HG02981 (cell line): Measurements from ENCODE around the gene SLC26A9.

ENCODE experiments used
- ATAC-seq: cut with Tn5 transposase; IDR thresholded peaks from one replicate; pipeline ENCODE4 v1.9.1; 2021; ENCODE audit warnings: mild to moderate bottlenecking, moderate library complexity; ENCODE audit not compliant: unreplicated experiment

SLC26A9 gene, protein sequence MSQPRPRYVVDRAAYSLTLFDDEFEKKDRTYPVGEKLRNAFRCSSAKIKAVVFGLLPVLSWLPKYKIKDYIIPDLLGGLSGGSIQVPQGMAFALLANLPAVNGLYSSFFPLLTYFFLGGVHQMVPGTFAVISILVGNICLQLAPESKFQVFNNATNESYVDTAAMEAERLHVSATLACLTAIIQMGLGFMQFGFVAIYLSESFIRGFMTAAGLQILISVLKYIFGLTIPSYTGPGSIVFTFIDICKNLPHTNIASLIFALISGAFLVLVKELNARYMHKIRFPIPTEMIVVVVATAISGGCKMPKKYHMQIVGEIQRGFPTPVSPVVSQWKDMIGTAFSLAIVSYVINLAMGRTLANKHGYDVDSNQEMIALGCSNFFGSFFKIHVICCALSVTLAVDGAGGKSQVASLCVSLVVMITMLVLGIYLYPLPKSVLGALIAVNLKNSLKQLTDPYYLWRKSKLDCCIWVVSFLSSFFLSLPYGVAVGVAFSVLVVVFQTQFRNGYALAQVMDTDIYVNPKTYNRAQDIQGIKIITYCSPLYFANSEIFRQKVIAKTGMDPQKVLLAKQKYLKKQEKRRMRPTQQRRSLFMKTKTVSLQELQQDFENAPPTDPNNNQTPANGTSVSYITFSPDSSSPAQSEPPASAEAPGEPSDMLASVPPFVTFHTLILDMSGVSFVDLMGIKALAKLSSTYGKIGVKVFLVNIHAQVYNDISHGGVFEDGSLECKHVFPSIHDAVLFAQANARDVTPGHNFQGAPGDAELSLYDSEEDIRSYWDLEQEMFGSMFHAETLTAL

DNA sequence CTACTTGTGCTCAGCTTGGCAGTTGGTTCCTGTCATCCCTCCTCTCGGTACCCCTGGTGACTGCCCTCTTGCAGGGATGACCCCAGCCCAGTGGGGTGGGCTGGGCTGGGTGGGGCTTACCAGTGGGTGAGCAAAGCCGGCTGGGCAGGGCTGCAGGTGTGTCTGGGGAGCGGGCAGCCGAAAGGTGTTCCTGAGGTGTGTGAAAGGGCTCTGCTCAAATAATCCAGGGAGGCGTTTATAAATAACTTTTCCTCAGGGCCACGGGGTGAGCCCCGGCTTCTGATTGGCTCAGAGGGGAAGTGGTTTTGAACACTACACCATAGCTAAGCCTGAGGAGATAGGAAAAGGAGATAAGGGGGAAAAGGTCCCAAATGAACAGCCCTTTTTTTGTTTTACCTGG, at the start of gene SLC26A9:
TSS of gene SLC26A9 (minus strand) at position 212 of the 400 bp plus-strand sequence. CDS start 7,636 bp downstream, outside the sequence.
- ATAC-seq, result no peak

DNA sequence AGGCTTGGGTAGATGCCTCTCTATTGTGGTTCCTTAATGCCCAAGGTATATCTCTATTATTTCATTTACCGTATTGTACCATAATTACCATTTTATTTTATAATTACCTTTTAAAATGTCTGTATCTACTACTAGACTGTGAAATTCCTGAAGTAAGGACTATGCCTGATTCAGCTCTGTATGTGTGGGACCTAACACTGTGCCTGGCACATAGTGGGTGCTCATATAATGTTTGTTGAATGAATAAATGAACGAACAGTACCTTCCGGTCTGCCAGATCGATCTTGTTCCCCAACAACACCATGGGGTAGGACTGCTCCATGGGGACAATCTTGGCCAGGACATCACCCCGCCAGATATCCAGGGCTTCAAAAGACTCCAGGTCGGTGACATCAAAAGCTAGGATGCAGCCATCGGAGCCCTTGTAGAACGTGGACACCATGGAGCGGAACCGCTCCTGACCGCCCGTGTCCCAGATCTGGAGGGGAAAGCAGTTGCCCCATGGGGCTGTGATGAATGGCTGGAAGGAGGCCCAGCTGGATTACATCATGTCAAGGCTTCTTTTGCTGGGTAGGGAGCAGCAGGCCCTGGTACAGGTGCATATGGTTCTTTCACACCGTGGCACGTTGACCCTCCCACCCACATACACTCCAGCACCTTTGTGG, 49.1 kb upstream of the SLC26A9 start:
- no peak for ATAC-seq

DNA sequence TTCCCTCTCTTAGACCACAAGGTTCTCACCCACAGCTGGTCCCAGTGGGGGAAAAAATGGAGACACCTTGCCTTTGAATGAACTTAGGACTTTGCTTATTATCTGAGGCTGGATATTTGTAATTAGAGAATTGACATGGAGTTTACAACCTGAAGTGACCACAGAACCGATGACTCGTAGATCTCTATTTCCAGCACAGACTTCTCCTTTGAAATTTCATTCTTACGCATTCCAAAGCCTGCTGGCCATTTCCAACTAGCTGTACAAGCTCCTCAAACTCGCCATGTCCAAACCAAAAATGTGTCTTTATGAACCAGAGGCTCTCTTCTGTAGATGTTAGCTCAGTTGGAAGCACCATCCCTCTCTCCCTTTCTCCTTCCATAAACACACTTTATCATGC, 48.0 kb upstream of the SLC26A9 start:
- no peak for ATAC-seq

DNA sequence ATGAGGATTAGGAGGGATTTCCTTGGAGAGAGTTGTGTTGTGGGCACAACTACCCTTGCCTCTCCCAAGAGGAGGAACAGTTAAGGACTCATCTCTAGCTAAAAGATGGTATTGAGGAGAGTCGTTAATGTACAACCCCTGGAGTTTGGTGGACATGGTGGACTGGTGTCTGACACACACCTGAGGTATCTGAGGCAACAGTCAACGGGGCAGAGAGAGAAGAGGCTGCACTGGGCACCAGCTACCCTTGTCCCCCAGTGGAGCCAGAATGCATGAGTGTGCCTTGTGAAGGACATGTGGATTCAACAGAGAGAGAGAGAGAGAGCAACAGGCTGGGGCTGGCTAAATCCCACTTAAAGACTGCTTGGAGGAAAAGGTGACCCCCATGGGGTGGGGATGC, 47.0 kb upstream of the SLC26A9 start:
- ATAC-seq, result no peak

DNA sequence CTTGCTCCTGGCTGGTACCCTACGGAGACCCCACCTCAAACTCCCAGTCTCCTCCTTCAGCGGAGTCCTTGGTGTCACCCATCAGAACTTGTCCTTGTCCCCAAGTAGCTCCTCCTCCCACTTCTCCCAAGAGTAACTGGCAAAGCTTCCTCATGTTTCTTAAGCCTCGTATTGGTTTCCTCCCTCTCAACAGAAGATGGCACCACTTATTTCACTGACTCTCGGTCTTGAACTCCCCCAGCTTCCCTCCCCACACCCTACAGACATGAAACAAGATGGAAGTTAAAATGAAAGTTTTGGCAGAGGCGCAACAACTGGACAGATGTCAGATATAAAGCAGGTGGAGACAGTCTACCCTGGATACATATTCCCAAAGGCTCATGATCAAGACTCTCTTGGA, 46.5 kb upstream of the SLC26A9 start:
- ATAC-seq, result no peak

DNA sequence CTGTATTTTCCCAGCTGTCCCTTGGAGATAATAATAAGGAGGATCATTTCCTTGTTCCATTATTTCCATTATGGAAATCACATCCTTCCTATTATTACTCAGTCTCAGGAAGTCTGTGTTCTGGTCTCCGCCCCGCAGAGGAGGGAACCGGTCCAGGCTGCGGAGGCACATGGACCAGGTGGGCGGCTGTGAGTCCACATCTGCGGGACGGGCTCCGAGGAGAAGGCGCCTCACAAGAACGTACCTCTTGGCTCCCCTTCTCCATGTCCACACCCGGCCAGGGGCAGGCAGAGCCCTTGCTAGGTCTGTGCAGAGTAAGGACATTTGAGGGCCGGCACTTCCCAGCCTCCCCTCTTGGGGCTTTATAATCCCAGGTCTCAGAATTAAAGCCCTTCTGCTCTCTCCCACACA, 45.3 kb upstream of the SLC26A9 start:
- ATAC-seq, result no peak

DNA sequence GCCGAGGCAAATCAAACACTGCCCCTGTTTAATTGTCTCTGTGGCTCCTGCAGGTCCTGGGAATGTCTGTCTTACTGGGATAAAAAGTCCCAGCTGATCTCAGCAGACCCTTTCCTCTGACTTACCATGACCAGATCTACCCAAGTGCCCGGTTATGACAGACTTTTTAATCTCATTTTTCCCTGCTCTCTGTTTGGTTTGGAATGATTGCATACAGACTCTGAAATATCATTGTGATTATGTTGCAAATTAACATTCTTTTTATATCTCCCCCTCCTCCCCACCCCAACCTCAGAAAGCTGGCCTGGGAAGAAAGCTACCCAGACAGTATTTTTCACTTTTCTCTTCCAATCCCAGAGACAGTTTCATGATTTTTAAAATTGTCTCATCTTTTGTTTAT, 43.6 kb upstream of the SLC26A9 start:
- no peak for ATAC-seq

DNA sequence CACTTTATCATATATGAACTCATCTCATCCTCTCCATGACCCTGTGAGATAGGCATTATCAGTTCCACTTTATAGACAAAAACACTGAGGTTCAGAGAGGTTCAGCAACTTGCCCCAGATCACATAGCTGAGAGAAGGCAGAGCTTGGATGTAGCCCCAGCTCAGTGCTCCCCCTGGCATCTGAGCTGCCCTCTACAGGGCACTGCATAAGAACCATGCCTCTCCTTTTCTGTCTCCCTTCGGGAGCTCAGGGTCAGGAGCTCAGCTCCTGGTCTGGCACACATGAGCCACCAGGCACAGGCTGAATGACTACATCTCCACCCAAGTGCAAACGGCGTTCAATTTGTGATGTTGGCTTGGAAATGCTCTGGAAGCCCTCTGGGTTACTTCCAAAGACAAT, 43.0 kb upstream of the SLC26A9 start:
- no peak for ATAC-seq

DNA sequence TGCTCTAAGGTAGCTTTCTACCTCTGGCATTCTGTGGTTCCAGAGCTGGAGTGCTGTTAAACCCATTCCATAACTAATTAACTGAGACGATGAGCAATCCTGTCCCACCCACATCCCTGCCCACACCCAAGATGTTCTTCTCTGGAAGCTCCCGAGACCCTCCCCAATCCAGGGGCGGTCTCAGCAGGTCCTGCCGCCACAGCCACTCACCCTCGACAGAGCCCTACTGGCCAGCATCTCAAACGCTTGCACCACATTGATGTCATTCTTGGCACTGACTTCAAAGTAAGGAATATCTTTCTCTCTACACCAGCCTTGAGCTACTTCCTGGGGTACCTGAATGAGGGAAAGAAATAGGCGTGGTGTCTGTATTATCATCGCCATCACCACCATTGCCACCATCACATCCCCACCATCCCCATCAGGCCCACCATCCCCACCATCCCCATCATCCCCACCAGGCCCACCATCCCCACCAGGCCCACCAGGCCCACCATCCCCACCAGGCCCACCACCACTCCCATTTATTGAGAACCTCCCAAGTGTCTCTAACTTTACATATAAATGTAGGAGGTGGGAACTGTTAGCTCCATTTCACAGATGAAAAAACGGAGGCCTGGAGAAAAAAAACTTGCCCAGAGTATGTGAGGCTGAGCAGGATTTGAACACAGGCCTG, 42.2 kb upstream of the SLC26A9 start:
- ATAC-seq, result no peak

DNA sequence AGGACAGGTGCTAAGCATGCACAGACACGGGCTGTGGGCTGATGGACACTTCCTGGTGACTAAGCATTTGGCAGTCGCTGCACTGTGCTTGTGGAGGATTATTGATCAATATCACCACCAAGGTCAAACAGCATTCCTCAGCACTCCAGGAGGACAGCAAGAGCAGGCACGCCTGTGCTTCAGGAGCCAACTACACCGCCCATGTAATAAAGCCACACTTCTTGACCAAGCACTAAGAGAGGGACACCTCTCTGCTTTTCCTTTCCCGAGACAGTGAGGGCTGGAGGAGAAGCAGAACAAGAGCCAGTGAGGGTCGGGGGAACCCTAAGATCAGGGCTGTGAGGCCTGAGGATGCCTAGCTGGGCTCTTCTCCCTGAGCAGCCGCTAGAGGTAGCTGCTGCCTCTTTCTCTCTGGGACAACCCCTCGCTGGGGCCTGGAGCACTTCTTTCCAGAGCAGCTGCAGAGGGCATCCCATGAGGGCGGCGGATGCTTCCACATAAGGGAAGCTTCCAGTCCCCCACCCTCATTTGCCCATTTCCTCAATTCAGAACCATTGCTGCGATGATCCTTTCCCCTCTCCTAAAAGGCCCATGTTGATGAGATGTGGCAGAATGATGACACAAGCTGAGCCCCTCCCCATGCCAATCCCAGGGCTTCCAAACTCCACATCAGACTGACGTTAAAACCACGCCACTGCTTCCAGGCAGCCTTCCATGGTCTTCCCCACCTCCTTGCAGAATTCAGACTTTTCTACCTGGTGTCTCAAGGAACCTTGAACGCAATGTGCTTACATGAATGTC, 40.9 kb upstream of the SLC26A9 start:
- no peak for ATAC-seq

DNA sequence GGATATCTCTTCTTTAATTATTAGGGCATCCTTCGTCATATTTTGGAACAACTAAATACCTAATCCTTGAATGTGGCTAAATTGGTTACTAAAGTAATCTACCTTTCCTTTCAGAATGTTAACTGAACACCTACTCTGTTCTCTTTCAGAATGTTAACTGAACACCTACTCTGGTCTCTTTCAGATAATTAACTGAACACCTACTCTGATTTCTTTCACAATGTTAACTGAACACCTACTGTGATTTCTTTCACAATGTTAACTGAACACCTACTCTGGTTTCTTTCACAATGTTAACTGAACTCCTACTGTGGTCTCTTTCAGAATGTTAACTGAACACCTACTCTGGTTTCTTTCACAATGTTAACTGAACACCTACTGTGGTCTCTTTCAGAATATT, 38.0 kb upstream of the SLC26A9 start:
- ATAC-seq, result no peak

DNA sequence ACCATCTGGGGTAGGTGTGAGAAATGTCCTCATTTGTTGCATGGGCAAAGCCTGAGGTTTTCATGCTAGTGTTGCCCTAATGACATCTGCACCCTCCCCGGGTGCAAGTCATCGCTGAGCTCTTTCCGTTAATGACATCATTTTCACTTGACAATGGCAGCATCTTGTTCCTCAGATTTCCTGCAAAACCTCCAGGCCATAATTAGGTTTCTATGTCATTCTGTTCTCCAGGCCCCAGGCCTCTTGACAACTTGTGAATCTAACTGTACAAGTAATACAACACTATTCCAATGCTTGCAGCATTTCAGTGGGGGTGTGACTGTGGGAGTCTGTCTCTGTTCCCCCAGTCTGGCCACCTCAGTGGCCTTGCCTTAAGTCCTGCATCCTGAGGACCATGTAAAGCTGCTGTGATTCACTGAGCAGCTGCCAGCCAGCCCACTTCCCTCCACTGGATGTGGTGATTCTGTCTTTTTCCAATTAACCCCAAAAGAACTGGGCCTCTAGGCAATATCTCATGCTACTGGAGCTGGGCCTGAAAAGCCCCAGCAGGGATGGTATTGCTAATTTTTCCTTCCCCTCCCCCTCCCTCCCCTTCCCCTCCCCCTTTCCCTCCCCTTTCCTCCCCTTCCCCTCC, 37.1 kb upstream of the SLC26A9 start:
- ATAC-seq, result no peak

DNA sequence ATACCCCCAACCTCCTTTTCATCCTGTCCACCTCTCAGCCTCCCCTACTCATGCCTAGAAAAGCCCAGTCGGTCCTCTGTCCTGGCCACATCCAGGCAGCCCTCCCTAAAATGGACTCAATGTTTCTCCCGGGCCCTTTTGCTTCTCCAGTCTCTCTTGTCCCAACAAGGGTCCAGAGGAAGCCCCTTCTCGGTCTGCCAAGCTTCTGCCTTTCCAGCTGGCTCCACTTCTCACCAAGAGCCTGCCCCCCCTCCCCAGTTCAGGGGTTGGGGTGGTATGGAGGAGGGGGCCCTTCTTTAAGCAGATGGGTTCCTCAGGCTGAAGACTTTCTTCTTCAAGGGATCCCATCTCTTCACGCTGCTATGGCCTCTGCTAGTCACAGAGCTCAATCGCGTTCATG, 36.0 kb upstream of the SLC26A9 start:
- no peak for ATAC-seq

DNA sequence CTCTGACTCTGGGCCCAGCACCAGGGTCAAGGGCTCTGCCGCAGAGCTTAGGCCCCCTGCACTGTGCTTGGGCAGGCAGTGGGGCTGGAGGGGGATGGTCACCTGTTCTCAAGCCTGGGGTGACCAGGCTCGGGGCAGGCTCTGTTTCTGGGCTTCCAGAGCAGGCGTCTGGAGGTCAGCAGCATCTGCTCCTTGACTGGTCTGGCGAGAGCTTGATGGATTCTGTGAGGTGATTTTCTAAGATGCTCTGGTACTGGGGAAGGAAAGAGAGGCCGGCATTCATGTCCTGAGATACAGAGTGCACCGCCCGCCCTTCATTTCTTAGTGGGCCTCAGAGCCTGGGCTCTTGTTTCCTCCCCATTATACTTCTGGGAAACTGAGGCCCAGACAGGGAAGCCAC, 35.4 kb upstream of the SLC26A9 start:
- ATAC-seq, result no peak

DNA sequence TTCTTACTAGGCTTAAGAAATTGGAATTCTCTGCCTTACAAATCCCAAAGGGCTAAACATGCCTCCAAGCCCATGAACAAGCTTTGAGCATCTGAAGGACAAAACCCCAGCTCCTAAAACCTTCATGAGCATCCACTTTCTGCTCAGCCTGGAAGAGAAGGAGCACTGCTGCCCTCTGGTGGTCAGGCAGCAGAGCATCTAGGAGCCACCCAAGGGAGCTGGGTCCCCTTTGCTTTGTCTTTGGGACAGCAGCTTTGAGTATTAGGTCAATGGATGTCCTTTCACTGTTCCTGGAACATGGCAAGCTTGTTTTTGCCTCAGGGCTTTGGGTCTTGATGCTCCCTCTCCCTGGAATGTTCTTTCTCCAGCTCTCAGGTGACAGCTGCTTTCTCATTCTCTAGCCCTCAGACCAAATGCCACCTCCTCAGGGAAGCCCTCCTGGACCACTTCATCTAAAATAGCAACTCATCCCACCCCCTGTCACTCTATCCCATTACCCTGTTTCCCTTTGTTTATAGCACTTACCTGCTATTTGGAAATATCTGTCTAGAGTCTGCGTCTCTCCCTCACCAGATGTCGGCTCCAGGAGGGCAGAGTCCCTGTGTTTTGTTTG, 34.3 kb upstream of the SLC26A9 start:
- no peak for ATAC-seq

DNA sequence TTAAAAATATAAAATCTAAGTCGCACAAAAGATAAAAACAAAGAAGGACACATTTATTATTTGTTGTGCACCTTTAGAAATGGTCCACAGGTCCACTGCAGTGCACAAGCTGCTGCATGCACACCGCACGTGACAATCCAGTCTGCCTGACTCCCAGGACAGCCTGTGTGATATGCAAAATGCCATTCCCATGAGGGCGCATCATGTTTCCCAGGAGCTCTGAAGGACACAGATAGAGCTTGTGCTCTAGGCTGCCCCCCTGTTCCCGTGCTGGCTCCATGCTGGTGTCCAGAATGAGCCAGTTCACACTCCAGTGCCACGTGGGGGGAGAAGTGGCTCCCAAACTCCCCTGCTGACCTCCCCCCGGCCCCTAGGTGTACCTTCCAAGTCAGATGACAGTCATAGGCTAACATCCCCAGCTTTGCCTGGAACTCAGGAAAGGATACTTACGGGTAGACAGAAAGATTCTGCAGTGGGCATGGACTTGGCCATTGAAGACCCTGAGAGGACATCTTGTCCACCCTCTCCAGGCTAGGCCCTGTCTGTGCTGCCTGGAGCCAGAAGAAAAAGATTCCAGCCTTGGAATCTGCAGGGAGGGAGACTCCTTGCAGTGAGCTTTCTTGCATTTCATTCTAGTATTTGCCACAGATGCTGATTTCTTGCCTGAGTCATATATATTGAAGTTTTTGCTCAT, 33.6 kb upstream of the SLC26A9 start:
- ATAC-seq, result no peak

DNA sequence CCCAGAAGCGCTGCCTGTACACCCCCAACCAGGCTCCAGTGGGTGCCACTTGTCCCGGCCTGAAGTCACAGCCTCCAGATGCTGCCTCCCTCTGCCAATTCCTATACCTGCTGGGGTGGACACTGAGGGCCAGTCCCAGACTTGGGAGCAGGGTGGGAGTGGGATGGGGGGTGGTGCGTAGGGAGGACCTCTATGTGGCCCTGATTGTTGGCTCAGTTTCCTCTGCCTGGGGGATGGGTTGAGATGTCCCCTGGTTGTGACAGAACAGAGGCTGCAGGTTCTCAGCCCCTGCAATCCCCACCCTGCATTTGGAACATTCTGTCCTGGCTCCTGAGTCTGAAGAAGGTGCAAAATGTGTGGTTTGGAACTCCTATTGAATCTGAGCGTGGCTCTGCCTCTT, 32.8 kb upstream of the SLC26A9 start:
- no peak for ATAC-seq

DNA sequence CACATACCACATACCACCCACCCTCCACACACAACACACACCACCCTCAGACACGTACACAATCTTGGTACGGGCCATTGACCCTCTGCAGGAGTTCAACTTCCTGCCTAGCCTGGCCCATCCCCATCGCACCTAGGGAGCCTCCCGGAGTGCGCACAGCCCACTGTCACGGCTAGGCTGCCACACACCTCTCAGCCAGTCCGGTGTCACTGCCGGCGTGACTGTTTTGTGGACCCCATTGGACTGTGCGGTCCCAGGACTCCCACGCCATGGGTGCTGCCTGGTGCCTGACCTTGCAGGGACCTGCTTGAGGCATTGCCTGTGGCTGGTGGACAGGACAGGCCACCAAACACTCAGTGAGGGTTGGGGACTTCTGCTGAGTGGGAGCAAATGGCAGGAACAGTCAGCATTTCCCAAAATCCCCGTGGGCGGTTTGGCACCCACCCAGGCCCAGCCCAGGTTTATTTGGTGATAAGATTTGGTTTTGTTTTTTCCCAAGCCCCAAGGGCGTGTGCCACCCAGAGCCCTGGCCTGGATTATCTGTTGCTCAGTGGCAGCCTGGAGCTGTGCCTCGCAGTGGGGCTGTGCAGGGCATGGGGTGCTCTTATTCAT, 32.2 kb upstream of the SLC26A9 start:
- ATAC-seq, result no peak
